Breast epithelium (tissue), 4 donors: ENCODE results near the gene BNC2. TPM values are rescaled to one million over a fixed set of nuclear protein-coding genes. Genes with fewer than 3 reads are reported as not detected.

Experiments
- DNase-seq, 2 donors: peaks; one replicate each; pipeline ENCODE4 v3.0.0-alpha.2; 2019; ENCODE audit warnings: low spot score in 2 of 2
- H3K27ac ChIP-seq, 2 donors: fragments of 200-600 bp; sonication (generic) in 1 of 2; one replicate each; pipeline ENCODE4 v1.5.1; 2016 to 2019; ENCODE audit warnings: mild to moderate bottlenecking in 1 of 2
- H3K27me3 ChIP-seq, 2 donors: fragments of 200-600 bp; sonication (generic) in 1 of 2; one replicate each; pipeline versions ENCODE4 v1.5.1 to v1.6.0; 2017 to 2019; ENCODE audit warnings: control low read depth in 1 of 2, mild to moderate bottlenecking in 1 of 2
- H3K36me3 ChIP-seq: fragments of 200-600 bp; one replicate; pipeline ENCODE4 v1.5.1; 2019
- H3K4me1 ChIP-seq, 2 donors: fragments of 200-600 bp; sonication (generic); one replicate each; pipeline ENCODE4 v1.5.1; 2016 to 2019; ENCODE audit warnings: control low read depth in 1 of 2
- H3K4me3 ChIP-seq, 3 donors: fragments of 200-600 bp; sonication (generic); 1 replicate in 2 of 3; 2 replicates in 1 of 3; pipeline ENCODE4 v1.5.1; 2016 to 2019; ENCODE audit warnings: mild to moderate bottlenecking in 3 of 3, moderate library complexity in 2 of 3
- H3K9me3 ChIP-seq, 2 donors: fragments of 200-600 bp; sonication (generic) in 1 of 2; one replicate each; pipeline ENCODE4 v1.5.1; 2016 to 2019; ENCODE audit warnings: control low read depth in 1 of 2
- POLR2A ChIP-seq: fragments of 450-650 bp; IDR thresholded peaks from one replicate; pipeline ENCODE4 v1.6.1; 2016; ENCODE audit warnings: antibody characterized with exemption, mild to moderate bottlenecking, moderate library complexity
- POLR2AphosphoS5 ChIP-seq, 3 donors: sonication (generic); formaldehyde crosslinking; IDR thresholded peaks; one replicate each; pipeline ENCODE4 v1.6.1; 2017; ENCODE audit warnings: antibody characterized with exemption in 3 of 3
- intact Hi-C: fragments of 100-400 bp; cut with DNase I; formaldehyde crosslinking; loops from one replicate; pipeline ENCODE4 v1.15.1; 2023; ENCODE audit warnings: low total_unique reads
- total RNA-seq, 3 donors: library from RNA; depleted of rRNA; stranded (reverse); fragments of >200 nt; gene quantifications; one replicate each; pipeline ENCODE4 v1.1.0, GENCODE V29; 2016
- TF ChIP-seq, protein P1 (sequence below), 3 donors: fragments of 450-650 bp; IDR thresholded peaks; one replicate each; pipeline ENCODE4 v1.5.1; 2016 to 2017; ENCODE audit warnings: antibody characterized with exemption in 3 of 3, mild to moderate bottlenecking in 3 of 3, moderate library complexity in 3 of 3

The BNC2 gene
- total RNA-seq, 3 donors from 2014 or later: 15.8 to 21.1 (median 17.0) TPM

DNA sequence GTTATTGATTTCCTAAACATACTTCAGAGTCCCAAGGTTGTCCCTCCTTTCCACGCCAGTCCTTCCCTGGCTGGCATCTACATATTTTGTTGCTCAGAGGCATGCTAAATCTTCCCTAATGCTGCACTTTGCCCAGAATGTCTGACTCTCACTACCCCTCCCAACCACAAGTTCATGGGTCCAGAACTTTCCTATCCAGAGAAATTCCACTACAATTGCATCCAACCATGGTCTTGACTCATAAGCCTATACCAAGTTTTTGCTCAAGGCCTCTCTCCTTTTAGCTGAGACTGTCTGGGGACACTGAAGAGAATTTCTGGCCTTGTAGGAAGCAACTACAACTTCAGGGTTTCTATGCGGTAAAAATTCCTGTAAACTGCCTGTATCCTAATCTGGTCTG, 206.3 kb downstream of the BNC2 start:
- intact Hi-C loops: no loop called here
- Histone ChIP-seq H3K4me1 (no peaks in the 10 kb centered on the region), H3K36me3 (no peaks in the 10 kb centered on the region), H3K4me3 (no peak overlapping the region), H3K27ac (no peak overlapping the region), H3K27me3 (no peaks in the 10 kb centered on the region), H3K9me3 (no peaks in the 10 kb centered on the region)
- DNase-seq: no peak
- TF ChIP-seq POLR2AphosphoS5 (IDR thresholded peaks at IDR 0.05): no peak
- no peak for TF ChIP-seq POLR2A
- TF ChIP-seq, protein P1, sequence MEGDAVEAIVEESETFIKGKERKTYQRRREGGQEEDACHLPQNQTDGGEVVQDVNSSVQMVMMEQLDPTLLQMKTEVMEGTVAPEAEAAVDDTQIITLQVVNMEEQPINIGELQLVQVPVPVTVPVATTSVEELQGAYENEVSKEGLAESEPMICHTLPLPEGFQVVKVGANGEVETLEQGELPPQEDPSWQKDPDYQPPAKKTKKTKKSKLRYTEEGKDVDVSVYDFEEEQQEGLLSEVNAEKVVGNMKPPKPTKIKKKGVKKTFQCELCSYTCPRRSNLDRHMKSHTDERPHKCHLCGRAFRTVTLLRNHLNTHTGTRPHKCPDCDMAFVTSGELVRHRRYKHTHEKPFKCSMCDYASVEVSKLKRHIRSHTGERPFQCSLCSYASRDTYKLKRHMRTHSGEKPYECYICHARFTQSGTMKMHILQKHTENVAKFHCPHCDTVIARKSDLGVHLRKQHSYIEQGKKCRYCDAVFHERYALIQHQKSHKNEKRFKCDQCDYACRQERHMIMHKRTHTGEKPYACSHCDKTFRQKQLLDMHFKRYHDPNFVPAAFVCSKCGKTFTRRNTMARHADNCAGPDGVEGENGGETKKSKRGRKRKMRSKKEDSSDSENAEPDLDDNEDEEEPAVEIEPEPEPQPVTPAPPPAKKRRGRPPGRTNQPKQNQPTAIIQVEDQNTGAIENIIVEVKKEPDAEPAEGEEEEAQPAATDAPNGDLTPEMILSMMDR (IDR thresholded peaks at IDR 0.05): no peak

DNA sequence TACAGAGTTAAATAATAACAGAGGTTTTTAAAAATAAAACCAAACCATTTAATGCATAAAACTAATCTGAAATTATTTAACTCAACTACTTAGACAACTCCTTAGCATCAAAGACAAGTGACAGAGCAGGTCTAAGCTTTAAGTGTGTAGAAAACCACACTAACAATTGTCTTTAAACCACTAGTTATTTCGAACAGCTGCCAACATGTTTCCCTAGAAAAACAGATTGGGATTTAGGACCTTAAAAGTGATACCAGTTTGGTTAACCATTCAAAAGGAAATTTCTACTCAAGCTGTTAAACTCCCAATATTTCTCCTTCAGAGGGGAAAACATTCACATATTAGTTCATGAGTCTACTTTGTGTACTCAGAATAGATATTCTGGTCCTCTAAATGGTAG, 208.7 kb downstream of the BNC2 start:
- DNase-seq: no peak
- no peak for TF ChIP-seq POLR2A
- H3K4me1 ChIP-seq: no peaks in the 10 kb centered on the region
- H3K27me3 ChIP-seq: no peaks in the 10 kb centered on the region
- H3K36me3 ChIP-seq: no peaks in the 10 kb centered on the region
- no peaks in the 10 kb centered on the region for H3K9me3 ChIP-seq
- H3K27ac ChIP-seq: no peak overlapping the region
- intact Hi-C loops: no loop called here
- H3K4me3 ChIP-seq: no peak overlapping the region

DNA sequence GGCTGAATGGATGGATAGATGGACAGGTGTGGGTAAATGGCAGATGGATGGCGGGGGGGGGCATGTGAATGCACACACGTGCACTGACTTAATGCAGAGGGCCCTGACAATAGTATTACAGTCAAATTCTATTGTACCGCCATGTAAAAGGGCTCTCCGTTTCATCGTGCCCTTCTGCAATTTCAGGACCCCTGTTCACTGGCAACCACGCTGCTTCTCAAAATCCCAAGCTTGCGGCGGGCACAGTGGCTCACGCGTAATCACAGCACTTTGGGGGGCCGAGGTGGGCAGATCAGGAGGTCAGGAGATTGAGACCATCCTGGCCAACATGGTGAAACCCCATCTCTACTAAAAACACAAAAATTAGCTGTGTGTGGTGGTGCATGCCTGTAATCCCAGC, 211.4 kb downstream of the BNC2 start:
- Histone ChIP-seq H3K4me1 (no peaks in the 10 kb centered on the region), H3K27me3 (no peaks in the 10 kb centered on the region), H3K9me3 (no peaks in the 10 kb centered on the region), H3K4me3 (no peak overlapping the region), H3K27ac (no peak overlapping the region), H3K36me3 (no peaks in the 10 kb centered on the region)
- no peak for DNase-seq
- TF ChIP-seq POLR2A: no peak
- no peak for TF ChIP-seq POLR2AphosphoS5 (IDR thresholded peaks at IDR 0.05)
- TF ChIP-seq, protein P1 (IDR thresholded peaks at IDR 0.05): no peak
- intact Hi-C loops: no loop called here

DNA sequence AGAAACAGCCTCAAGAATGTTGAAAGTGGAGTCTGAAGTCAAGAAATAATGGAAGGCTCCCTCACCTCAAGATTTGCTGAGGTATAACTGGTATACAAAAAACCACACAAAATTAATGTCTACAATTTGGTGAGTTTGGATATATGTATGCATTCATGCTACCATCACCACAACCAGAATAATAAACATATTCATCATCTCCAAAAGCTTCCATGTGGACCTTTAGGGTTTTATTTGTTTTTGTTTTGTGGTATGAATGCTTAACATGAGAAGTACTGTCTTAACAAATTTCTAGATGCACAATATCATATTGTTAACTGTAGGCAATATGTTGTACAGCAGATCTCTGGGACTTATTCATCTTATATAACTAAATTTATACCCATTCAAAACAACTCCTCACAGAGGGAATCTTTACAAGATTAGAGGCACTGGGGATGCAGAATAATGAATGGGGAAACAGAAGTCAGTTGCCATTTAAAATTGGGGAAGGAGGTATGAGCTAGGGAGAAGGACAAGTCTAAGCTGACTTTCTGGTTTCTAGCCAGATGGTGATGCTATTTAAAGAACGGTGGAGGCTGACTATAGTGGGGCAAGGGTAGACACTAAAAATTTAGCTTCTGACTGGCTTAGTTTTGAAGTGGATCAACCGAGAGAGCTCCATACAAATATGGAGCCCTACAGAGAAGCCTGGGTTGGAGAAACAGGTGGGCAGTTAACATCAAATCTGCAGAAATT, 213.9 kb downstream of the BNC2 start:
- Histone ChIP-seq H3K36me3 (no peaks in the 10 kb centered on the region), H3K4me3 (no peak overlapping the region), H3K9me3 (no peaks in the 10 kb centered on the region), H3K4me1 (no peaks in the 10 kb centered on the region), H3K27ac (no peak overlapping the region), H3K27me3 (no peaks in the 10 kb centered on the region)
- no peak for DNase-seq
- TF ChIP-seq POLR2AphosphoS5 (IDR thresholded peaks at IDR 0.05): no peak
- TF ChIP-seq, protein P1 (IDR thresholded peaks at IDR 0.05): no peak
- no peak for TF ChIP-seq POLR2A
- intact Hi-C loops: no loop called here

DNA sequence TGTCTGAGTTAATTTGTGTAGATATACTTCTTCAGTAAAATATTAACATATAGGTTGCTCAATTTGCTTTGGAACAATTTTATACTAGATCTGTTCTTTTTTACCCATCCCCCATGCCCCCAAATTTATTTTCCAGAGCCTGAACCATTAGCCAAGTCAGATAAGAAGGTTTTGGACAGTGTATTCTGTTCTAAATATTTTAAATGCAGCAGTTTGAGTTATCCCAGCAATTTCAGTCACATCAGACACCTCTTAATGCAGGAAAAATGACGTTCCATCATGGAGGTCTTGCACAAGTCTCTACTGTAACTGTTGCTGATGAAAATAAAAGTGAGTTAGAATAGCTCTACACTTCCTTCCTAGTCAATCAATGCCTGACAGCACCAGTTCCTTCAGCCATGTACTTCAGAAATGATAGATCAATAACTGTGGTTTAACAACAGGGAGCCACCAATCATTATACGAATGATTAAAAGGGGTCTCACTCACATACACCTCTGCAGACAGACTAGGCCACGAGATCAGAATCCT, 215.8 kb downstream of the BNC2 start:
- Histone ChIP-seq H3K27ac (no peak overlapping the region), H3K9me3 (no peaks in the 10 kb centered on the region), H3K4me3 (no peak overlapping the region), H3K27me3 (no peaks in the 10 kb centered on the region), H3K36me3 (no peaks in the 10 kb centered on the region), H3K4me1 (no peaks in the 10 kb centered on the region)
- intact Hi-C loops: no loop called here
- no peak for DNase-seq
- TF ChIP-seq, protein P1 (IDR thresholded peaks at IDR 0.05): no peak
- TF ChIP-seq POLR2A (no peak), POLR2AphosphoS5 (IDR thresholded peaks at IDR 0.05) (no peak)
